ENCODE data around the gene GTF2I.

DNA sequence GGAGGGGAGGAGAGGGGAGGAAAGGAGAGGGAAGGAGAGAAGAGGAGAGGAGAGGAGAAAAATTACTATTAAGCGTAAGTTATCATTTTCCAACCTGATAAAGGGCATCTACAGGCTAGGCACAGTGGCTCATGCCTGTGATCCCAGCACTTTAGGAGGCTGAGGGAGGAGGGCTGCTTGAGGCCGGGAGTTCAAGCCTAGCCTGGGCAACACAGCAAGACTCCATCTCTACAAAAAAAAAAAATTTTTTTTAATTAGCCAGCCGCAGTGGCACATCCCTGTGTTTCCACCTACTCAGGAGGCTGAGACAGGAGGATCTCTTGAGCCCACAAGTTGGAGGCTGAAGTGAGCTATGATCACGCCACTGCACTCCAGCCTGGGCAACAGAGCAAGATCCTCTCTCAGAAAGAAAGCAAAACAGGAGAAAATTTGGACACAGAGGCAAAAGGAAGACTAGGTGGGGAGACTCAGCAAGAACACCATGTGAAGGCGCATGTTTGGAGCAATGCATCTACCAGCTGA, 35.2 kb upstream of the GTF2I start:
- TF ChIP-seq NR3C1 (IDR thresholded peaks at IDR 0.05): no peak
- TF ChIP-seq, protein P1, sequence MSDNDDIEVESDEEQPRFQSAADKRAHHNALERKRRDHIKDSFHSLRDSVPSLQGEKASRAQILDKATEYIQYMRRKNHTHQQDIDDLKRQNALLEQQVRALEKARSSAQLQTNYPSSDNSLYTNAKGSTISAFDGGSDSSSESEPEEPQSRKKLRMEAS (IDR thresholded peaks at IDR 0.05): no peak
- no peak for TF ChIP-seq JUN (IDR thresholded peaks at IDR 0.05)

Measured in A549 (cell line).